HG03103 (cell line): ENCODE data around the gene SNTG2.
A peak's percentile ranks its signal among the peaks of the same experiment; 100 is the strongest.

ENCODE experiments used
- ATAC-seq: cut with Tn5 transposase; IDR thresholded peaks from one replicate; pipeline ENCODE4 v1.9.1; 2021; ENCODE audit warnings: low read depth; ENCODE audit not compliant: unreplicated experiment

SNTG2 gene

GRCh38 chr2:985317-985898 lies 34.8 kb downstream of the SNTG2 start:
- ATAC-seq: no peak

GRCh38 chr2:987789-988188 lies 37.1 kb downstream of the SNTG2 start:
- no peak for ATAC-seq

GRCh38 chr2:989781-990467 lies 39.3 kb downstream of the SNTG2 start:
- ATAC-seq: no peak

- no peak for ATAC-seq
These were observed 40.3 kb downstream of the SNTG2 start for GRCh38 chr2:990970-991369.

GRCh38 chr2:1002350-1002749 lies 51.7 kb downstream of the SNTG2 start:
- ATAC-seq: no peak

- no peak for ATAC-seq
These were observed 53.7 kb downstream of the SNTG2 start for GRCh38 chr2:1004398-1004797.

- peak; percentile 91 for ATAC-seq
These were observed 59.8 kb downstream of the SNTG2 start for GRCh38 chr2:1010415-1010930.

GRCh38 chr2:1011006-1011405 lies 60.4 kb downstream of the SNTG2 start:
- ATAC-seq: peak; percentile 35

- no peak for ATAC-seq
These were observed 61.3 kb downstream of the SNTG2 start for GRCh38 chr2:1011985-1012384.

- ATAC-seq: no peak
These were observed 64.2 kb downstream of the SNTG2 start for GRCh38 chr2:1014802-1015201.

GRCh38 chr2:1016500-1016899 lies 65.9 kb downstream of the SNTG2 start:
- no peak for ATAC-seq

- no peak for ATAC-seq
These were observed 67.2 kb downstream of the SNTG2 start for GRCh38 chr2:1017827-1018226.

- ATAC-seq: no peak
These were observed 69.6 kb downstream of the SNTG2 start for GRCh38 chr2:1020206-1020605.

GRCh38 chr2:1022178-1022577 lies 71.5 kb downstream of the SNTG2 start:
- no peak for ATAC-seq

- no peak for ATAC-seq
These were observed 74.3 kb downstream of the SNTG2 start for GRCh38 chr2:1024981-1025380.

GRCh38 chr2:1026141-1026540 lies 75.5 kb downstream of the SNTG2 start:
- no peak for ATAC-seq

GRCh38 chr2:1028831-1029230 lies 78.2 kb downstream of the SNTG2 start:
- no peak for ATAC-seq

GRCh38 chr2:1032030-1032429 lies 81.4 kb downstream of the SNTG2 start:
- no peak for ATAC-seq

- ATAC-seq: no peak
These were observed 82.4 kb downstream of the SNTG2 start for GRCh38 chr2:1033069-1033468.

GRCh38 chr2:1037066-1037465 lies 86.4 kb downstream of the SNTG2 start:
- no peak for ATAC-seq

GRCh38 chr2:1039549-1039948 lies 88.9 kb downstream of the SNTG2 start:
- ATAC-seq: no peak
